HCT116 (cell line): ENCODE measurements around the gene SPAG4. TPM values are rescaled to one million over a fixed set of nuclear protein-coding genes. Genes with fewer than 3 reads are reported as not detected.

ENCODE experiments used
- ATAC-seq: fragments of 200-7000 bp; cut with Tn5 transposase; 2 replicates; pipeline ENCODE4 v1.9.1; 2020; ENCODE audit warnings: mild to moderate bottlenecking, moderate library complexity
- BruUV-seq: library from RNA; stranded (reverse); fragments of 400-500 nt; replicated peaks from 2 replicates; lab custom pipeline; 2021; lab: Mats Ljungman, UMichigan
- CTCF ChIA-PET: fragments of 300-600 bp; sonication (Branson Sonifier 250); formaldehyde crosslinking; loops from one replicate; lab custom pipeline; 2021; ENCODE audit warnings: antibody characterized with exemption; lab: Charles Lee
- POLR2A ChIA-PET: fragments of 300-600, 350-600 bp; sonication (Branson Sonifier 250); formaldehyde crosslinking; loops from one replicate; lab custom pipeline; 2021; ENCODE audit warnings: antibody characterized with exemption; lab: Charles Lee
- RAD21 ChIA-PET, 2 experiments: fragments of 300-600 bp; sonication (Branson Sonifier 250); formaldehyde crosslinking; loops; one replicate each; lab custom pipeline; 2023; ENCODE audit warnings: low total read pairs in 2 of 2; ENCODE audit not compliant: uncharacterized antibody in 2 of 2, unreplicated experiment in 2 of 2, low non-redundant PET in 1 of 2; lab: Charles Lee
- DNase-seq: peaks from one replicate; pipeline ENCODE4 v3.0.0-alpha.2; 2010; ENCODE audit warnings: low read depth, low spot score
- H2AFZ ChIP-seq: fragments of 200-600 bp; shearing (Covaris generic), sonication (generic); 2 replicates; pipeline ENCODE4 v1.6.1; 2017; ENCODE audit warnings: low read depth, mixed run types, mixed read lengths, antibody characterized with exemption, low read length; ENCODE audit not compliant: poor library complexity, severe bottlenecking
- H3K27ac ChIP-seq: 2 replicates; pipeline ENCODE4 v1.5.1; 2012; ENCODE audit warnings: low read depth, low read length
- H3K27me3 ChIP-seq: fragments of 200-600 bp; sonication (generic); 2 replicates; pipeline ENCODE4 v1.6.1; 2016; ENCODE audit warnings: mixed run types, low read length, mixed read lengths; ENCODE audit not compliant: insufficient read depth
- H3K36me3 ChIP-seq, 2 experiments: fragments of 200-500 bp in 1 of 2; fragments of 200-600 bp in 1 of 2; sonication (Bioruptor generic) in 1 of 2; sonication (generic) in 1 of 2; 2 replicates each; pipeline versions ENCODE4 v1.5.1 to v1.6.1; 2014 to 2016; ENCODE audit warnings: low read length in 2 of 2, inconsistent platforms in 1 of 2, mixed read lengths in 1 of 2, mixed run types in 1 of 2; ENCODE audit not compliant: insufficient read depth in 2 of 2, control insufficient read depth in 1 of 2
- H3K4me1 ChIP-seq, 2 experiments: fragments of 200-600 bp in 1 of 2; sonication (generic) in 1 of 2; 2 replicates each; pipeline versions ENCODE4 v1.5.1 to v1.6.1; 2012 to 2017; ENCODE audit warnings: low read length in 2 of 2, inconsistent platforms in 1 of 2, mild to moderate bottlenecking in 1 of 2, mixed read lengths in 1 of 2, mixed run types in 1 of 2, moderate library complexity in 1 of 2; ENCODE audit not compliant: insufficient read depth in 2 of 2, control insufficient read depth in 1 of 2
- H3K4me2 ChIP-seq: fragments of 200-600 bp; sonication (generic); 2 replicates; pipeline ENCODE4 v1.6.1; 2017; ENCODE audit warnings: mixed run types, low read length, mixed read lengths
- H3K4me3 ChIP-seq, 2 experiments: fragments of 200-600 bp in 1 of 2; sonication (generic) in 1 of 2; replicated peaks in 1 of 2; 2 replicates each; pipeline ENCODE4 v1.5.1; 2011 to 2016; ENCODE audit warnings: low read length in 2 of 2, control low read depth in 1 of 2, low read depth in 1 of 2, mild to moderate bottlenecking in 1 of 2, mixed read lengths in 1 of 2, mixed run types in 1 of 2
- H3K79me2 ChIP-seq: fragments of 200-600 bp; sonication (generic); 2 replicates; pipeline ENCODE4 v1.6.1; 2017; ENCODE audit warnings: mild to moderate bottlenecking, mixed run types, low read length, moderate library complexity, mixed read lengths; ENCODE audit not compliant: insufficient read depth
- H3K9ac ChIP-seq: fragments of 200-600 bp; sonication (generic); 2 replicates; pipeline ENCODE4 v1.6.1; 2016; ENCODE audit warnings: low read length, mixed read lengths
- H3K9me2 ChIP-seq: fragments of 200-600 bp; sonication (generic), shearing (Covaris generic); 2 replicates; pipeline ENCODE4 v1.6.1; 2017; ENCODE audit warnings: mixed run types, mild to moderate bottlenecking, moderate library complexity; ENCODE audit not compliant: insufficient read depth
- H3K9me3 ChIP-seq, 2 experiments: fragments of 200-500 bp in 1 of 2; fragments of 200-600 bp in 1 of 2; sonication (Bioruptor generic) in 1 of 2; sonication (generic) in 1 of 2; 2 replicates each; pipeline ENCODE4 v1.6.1; 2014 to 2017; ENCODE audit warnings: low read length in 2 of 2, mixed read lengths in 2 of 2, inconsistent platforms in 1 of 2, low read depth in 1 of 2, mild to moderate bottlenecking in 1 of 2, mixed run types in 1 of 2, moderate library complexity in 1 of 2; ENCODE audit not compliant: control insufficient read depth in 1 of 2, insufficient read depth in 1 of 2
- H4K20me1 ChIP-seq: fragments of 200-600 bp; sonication (generic), shearing (Covaris generic); 2 replicates; pipeline ENCODE4 v1.6.1; 2017; ENCODE audit warnings: mixed run types, mild to moderate bottlenecking, moderate library complexity; ENCODE audit not compliant: insufficient read depth
- CEBPB ChIP-seq: IDR thresholded peaks from 2 replicates; pipeline ENCODE4 v1.6.1; 2012; ENCODE audit warnings: low read depth
- CTCF ChIP-seq, 3 experiments: fragments of 200-600 bp in 1 of 3; sonication (generic) in 1 of 3; IDR thresholded peaks in 2 of 3; conservative IDR thresholded peaks in 1 of 3; 2 replicates each; pipeline ENCODE4 v1.5.1; 2012 to 2017; ENCODE audit warnings: low read depth in 2 of 3, low read length in 2 of 3, antibody characterized with exemption in 1 of 3, borderline replicate concordance in 1 of 3, control low read depth in 1 of 3, mild to moderate bottlenecking in 1 of 3, mixed read lengths in 1 of 3, mixed run types in 1 of 3, moderate library complexity in 1 of 3; ENCODE audit not compliant: insufficient read depth in 1 of 3
- EGR1 ChIP-seq: IDR thresholded peaks from 2 replicates; pipeline ENCODE4 v1.6.1; 2012; ENCODE audit warnings: low read depth
- ELF1 ChIP-seq: IDR thresholded peaks from 2 replicates; pipeline ENCODE4 v1.6.1; 2012; ENCODE audit warnings: low read depth, borderline replicate concordance
- EZH2 ChIP-seq: fragments of 200-600 bp; sonication (generic); IDR thresholded peaks from 2 replicates; pipeline ENCODE4 v1.6.1; 2017; ENCODE audit warnings: antibody characterized with exemption, mixed run types
- EZH2phosphoT487 ChIP-seq: fragments of 200-600 bp; IDR thresholded peaks from 2 replicates; pipeline ENCODE4 v1.6.1; 2018; ENCODE audit warnings: antibody characterized with exemption, borderline replicate concordance
- FOSL1 ChIP-seq: IDR thresholded peaks from 2 replicates; pipeline ENCODE4 v1.6.1; 2012; ENCODE audit warnings: low read depth
- MAX ChIP-seq: IDR thresholded peaks from 2 replicates; pipeline ENCODE4 v1.6.1; 2012
- POLR2A ChIP-seq: IDR thresholded peaks from 2 replicates; pipeline ENCODE4 v1.7.0; 2011; ENCODE audit warnings: borderline replicate concordance; ENCODE audit not compliant: insufficient read depth, insufficient read length; ENCODE audit errors: extremely low read depth
- POLR2AphosphoS5 ChIP-seq: IDR thresholded peaks from 2 replicates; pipeline ENCODE4 v1.6.1; 2011; ENCODE audit warnings: mild to moderate bottlenecking, low read depth, low read length, moderate library complexity
- RAD21 ChIP-seq: IDR thresholded peaks from 2 replicates; pipeline ENCODE4 v1.6.1; 2012; ENCODE audit warnings: low read depth, mild to moderate bottlenecking
- SIN3A ChIP-seq: IDR thresholded peaks from 2 replicates; pipeline ENCODE4 v1.6.1; 2012; ENCODE audit warnings: low read depth
- ZBTB33 ChIP-seq: IDR thresholded peaks from 2 replicates; pipeline ENCODE4 v1.6.1; 2011; ENCODE audit warnings: mild to moderate bottlenecking, low read length, moderate library complexity; ENCODE audit not compliant: insufficient replicate concordance; ENCODE audit errors: extremely low read depth
- ZFX ChIP-seq: fragments of 450-650 bp; IDR thresholded peaks from 2 replicates; pipeline ENCODE4 v1.6.1; 2017
- ZNF274 ChIP-seq: fragments of 200-500 bp; sonication (Bioruptor generic); IDR thresholded peaks from 2 replicates; pipeline ENCODE4 v1.6.1; 2014; ENCODE audit warnings: mild to moderate bottlenecking, low read depth, low read length, inconsistent platforms
- intact Hi-C: fragments of 100-400 bp; cut with micrococcal nuclease; formaldehyde crosslinking; loops from 2 replicates; pipeline ENCODE4 v1.10.0; 2022
- total RNA-seq: library from RNA; stranded (reverse); gene quantifications from one replicate; pipeline ENCODE4 v1.2.1, GENCODE V29; 2021; ENCODE audit not compliant: unreplicated experiment

The SPAG4 gene
- total RNA-seq, 1 experiment from 2014 or later = 6.2 TPM

- H3K9me3 ChIP-seq = peaks cover 0 to 3% of the 10 kb centered on the region in 2 experiments; a peak in 1 of 4 replicates
- H3K4me1 ChIP-seq = no peaks in the 10 kb centered on the region
- DNase-seq (no peak), ATAC-seq (no peak)
- no peaks in the 10 kb centered on the region for H3K79me2 ChIP-seq
- TF ChIP-seq EZH2phosphoT487 = no peak
- TF ChIP-seq ELF1 = no peak
- no peak for TF ChIP-seq FOSL1
- TF ChIP-seq POLR2A = no peak
- no peak for TF ChIP-seq CEBPB
- ChIA-PET CTCF (no interaction called here), RAD21 (no interaction called here), POLR2A (no interaction called here)
- no peak overlapping the region for H2AFZ ChIP-seq
- no peak overlapping the region for H3K9ac ChIP-seq
- intact Hi-C loops = no loop called here
- no peak overlapping the region for H3K27ac ChIP-seq
- H3K36me3 ChIP-seq = no peaks in the 10 kb centered on the region
- no TSS peak for BruUV-seq
- no peaks in the 10 kb centered on the region for H4K20me1 ChIP-seq
- no peaks in the 10 kb centered on the region for H3K9me2 ChIP-seq
- H3K27me3 ChIP-seq = no peaks in the 10 kb centered on the region
- H3K4me3 ChIP-seq = no peak overlapping the region
- H3K4me2 ChIP-seq = no peak overlapping the region
These were observed 39.7 kb upstream of the SPAG4 start for GRCh38 chr20:35575958-35576357.

- Histone ChIP-seq H3K4me1 (no peaks in the 10 kb centered on the region), H3K4me3 (no peak overlapping the region), H3K9ac (no peak overlapping the region), H3K9me2 (no peaks in the 10 kb centered on the region), H3K36me3 (no peaks in the 10 kb centered on the region), H3K27me3 (no peaks in the 10 kb centered on the region), H3K79me2 (no peaks in the 10 kb centered on the region), H4K20me1 (no peaks in the 10 kb centered on the region), H3K27ac (no peak overlapping the region), H2AFZ (no peak overlapping the region), H3K9me3 (peaks cover 0 to 3% of the 10 kb centered on the region in 2 experiments; a peak in 1 of 4 replicates), H3K4me2 (no peak overlapping the region)
- CTCF ChIA-PET = no interaction called here
- no TSS peak for BruUV-seq
- POLR2A ChIA-PET = interaction anchor here (0.7 to 1.2 kb wide), 2 partner anchors 11 to 165 kb away, joined by 3 to 5 read pairs; partner anchors contain the start of gene RBM39
- intact Hi-C loops = no loop called here
- DNase-seq = no peak
- no peak for ATAC-seq
- RAD21 ChIA-PET = no interaction called here
- no peak for TF ChIP-seq ELF1
- TF ChIP-seq RAD21 = no peak
- no peak for TF ChIP-seq ZFX
- no peak for TF ChIP-seq POLR2A
- no peak for TF ChIP-seq ZBTB33
- TF ChIP-seq ZNF274 = no peak
- no peak for TF ChIP-seq POLR2AphosphoS5
- no peak for TF ChIP-seq EGR1
- TF ChIP-seq EZH2 = no peak
- TF ChIP-seq CTCF (IDR thresholded peaks at IDR 0.05 in 2 of 3, conservative IDR thresholded peaks at IDR 0.05 in 1 of 3; ENCODE audit: borderline replicate concordance in 1 of 3, insufficient read depth in 1 of 3, low read depth in 2 of 3, low read length in 2 of 3) = no peak
- no peak for TF ChIP-seq EZH2phosphoT487
- no peak for TF ChIP-seq SIN3A
- no peak for TF ChIP-seq MAX
These were observed 38.8 kb upstream of the SPAG4 start for GRCh38 chr20:35576816-35577215.
